Erythroblast (primary cell): ENCODE results near the gene GPC6.

ENCODE experiments used
- GATA1 ChIP-seq: IDR thresholded peaks from 2 replicates; pipeline ENCODE4 v1.6.1; 2011; ENCODE audit warnings: low read depth, mild to moderate bottlenecking, control low read depth, low read length, moderate library complexity
- POLR2A ChIP-seq: IDR thresholded peaks from 2 replicates; pipeline ENCODE4 v1.6.1; 2011; ENCODE audit warnings: mild to moderate bottlenecking, low read length

GRCh38 chr13:94315188-94315587, 1088.6 kb downstream of the GPC6 start:
- TF ChIP-seq POLR2A (no peak), GATA1 (no peak)
